GM12875 (cell line): ENCODE measurements around the gene DSCAML1.

ENCODE experiments used
- H3K4me3 ChIP-seq: one replicate; pipeline ENCODE4 v1.5.1; 2011; ENCODE audit warnings: low read depth, low read length, control low read depth
- CTCF ChIP-seq: IDR thresholded peaks from 2 replicates; pipeline ENCODE4 v1.5.1; 2011; ENCODE audit warnings: low read depth, mild to moderate bottlenecking, control low read depth, inconsistent platforms, low read length, moderate library complexity, borderline replicate concordance; ENCODE audit not compliant: insufficient read depth

The DSCAML1 gene

GRCh38 chr11:117834068-117834810 is 37.2 kb upstream of the DSCAML1 start:
- H3K4me3 ChIP-seq, result no peak overlapping the region
- TF ChIP-seq CTCF, result no peak

DNA sequence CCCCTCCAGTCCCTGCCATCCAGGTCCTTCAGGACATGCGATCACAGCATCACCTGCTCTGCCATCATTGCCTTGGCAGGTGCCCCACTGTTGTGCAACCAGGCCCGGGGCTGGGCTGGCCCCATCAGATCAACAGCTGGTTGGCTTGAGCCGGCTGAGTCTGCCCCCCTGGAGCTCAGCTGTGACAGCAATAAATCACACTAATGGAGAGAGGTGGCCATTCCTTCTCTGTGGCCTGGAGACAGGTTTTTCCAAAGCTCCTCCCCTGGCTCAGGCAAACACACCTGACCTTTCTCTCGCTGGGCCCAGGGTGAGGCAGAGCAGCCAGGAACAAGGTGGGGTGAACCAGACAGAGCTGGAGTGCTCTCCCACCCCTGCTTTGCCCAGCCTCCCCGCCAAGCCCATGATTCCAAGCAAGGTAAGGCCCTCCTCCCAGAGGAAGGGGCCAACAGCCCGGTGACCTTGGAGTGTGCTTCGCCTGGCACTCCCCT is 36.4 kb upstream of the DSCAML1 start:
- no peak overlapping the region for H3K4me3 ChIP-seq
- no peak for TF ChIP-seq CTCF

DNA sequence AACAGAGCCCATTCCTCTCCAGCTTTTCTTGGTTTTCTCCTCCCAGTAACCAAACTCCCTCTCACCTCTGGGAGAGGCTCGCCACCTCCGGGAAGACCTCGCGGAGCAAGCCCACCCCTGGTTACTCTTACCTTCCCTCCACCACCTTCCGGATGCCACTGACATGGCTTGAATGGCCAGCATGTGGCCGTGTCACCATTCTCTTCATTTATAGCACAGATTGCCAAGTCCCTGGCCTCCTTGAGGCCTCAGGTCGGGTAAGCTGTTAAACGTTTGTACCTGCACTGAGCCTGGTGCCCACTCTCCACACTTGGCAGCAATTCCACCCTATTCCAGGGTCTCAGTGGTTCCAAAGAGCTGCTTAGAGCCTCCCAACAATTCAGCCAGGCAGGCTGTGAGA is 35.5 kb upstream of the DSCAML1 start:
- no peak overlapping the region for H3K4me3 ChIP-seq
- TF ChIP-seq CTCF, result no peak

DNA sequence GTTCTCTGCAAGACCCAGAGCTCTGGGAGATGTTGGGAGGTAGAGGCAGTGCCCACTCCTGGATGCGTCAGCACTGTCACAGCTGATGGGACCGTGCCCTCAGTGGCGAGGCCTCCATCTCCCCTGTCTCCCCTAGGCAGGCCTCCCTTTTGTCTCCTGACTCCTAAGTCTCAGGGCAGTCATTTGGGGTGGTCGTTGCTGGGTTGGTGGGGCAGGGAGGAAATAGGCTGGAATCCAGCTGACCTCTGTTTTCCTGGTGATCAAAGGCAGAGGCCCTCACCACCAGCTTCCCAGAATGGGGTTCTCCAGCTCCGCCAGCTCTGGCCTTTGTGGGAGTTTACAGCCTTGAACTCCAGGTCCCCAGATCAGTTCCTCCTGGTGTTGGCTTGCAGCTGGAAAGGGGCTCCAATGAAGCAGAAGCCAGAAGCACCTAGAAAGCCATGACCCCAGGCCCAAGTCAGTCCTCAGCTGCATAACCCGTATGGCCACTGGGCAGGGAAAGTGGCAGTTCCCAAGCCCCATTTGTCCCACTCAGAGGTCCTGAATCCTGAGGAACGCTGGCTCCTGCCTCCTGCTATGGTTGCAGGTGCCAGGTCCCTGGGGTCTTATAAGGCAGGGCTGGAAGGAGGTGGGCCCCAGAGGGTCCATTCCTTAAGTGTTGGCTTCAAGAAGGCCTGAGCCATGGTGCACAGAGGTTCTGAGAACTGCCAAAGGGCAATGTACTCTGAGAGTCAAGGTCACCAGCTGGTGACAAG is 34.8 kb upstream of the DSCAML1 start:
- H3K4me3 ChIP-seq, result no peak overlapping the region
- no peak for TF ChIP-seq CTCF

- H3K4me3 ChIP-seq, result no peak overlapping the region
- no peak for TF ChIP-seq CTCF
These were observed 33.8 kb upstream of the DSCAML1 start for GRCh38 chr11:117830674-117831351.

GRCh38 chr11:117830072-117830471 is 33.1 kb upstream of the DSCAML1 start:
- TF ChIP-seq CTCF, result no peak
- no peak overlapping the region for H3K4me3 ChIP-seq
